ENCODE measurements around the gene GNAQ.
"Not testable (repeated sequence)": the region's sequence is repeated elsewhere in the genome, so short reads cannot be mapped to it uniquely, and the experiment has no call there.

GNAQ gene

DNA sequence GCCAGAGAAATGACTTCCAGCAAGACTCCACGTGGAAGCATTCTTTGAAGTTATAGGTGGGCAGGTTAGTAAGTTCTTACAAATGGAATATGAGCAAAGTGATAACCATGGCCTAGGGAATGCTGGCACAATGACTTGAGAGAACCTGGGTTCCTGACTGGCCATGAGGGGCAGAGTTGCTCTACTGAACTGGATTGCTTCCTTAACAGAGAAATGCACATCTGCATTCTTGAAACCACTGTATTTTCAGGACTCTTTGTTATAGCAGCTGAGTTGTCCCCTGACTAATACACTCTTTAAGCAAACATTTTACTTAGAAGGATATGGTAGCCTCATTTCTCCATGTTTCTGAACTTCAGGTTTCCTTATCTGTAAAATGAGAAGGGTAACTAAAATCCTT, 275.2 kb downstream of the GNAQ start:
- DNase-seq, result no peak

DNA sequence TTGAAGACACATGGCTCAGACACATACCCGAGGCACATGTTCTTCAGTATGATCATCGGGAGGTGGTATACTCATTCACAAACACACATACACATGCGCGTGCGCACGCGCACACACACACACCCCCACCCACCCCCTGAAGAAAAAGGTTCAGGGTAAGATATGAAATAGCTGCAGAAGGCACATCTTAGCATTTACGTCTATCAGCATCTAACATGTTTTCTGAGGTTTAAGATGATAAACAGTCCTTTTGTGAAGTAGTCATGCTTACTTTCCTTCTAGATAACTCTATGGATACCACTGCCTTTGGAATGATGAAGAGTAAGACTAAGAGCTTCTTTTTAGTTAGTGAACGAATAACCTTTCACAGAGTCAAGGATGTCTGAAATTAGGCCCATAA, 278.4 kb downstream of the GNAQ start:
- DNase-seq, result no peak

DNA sequence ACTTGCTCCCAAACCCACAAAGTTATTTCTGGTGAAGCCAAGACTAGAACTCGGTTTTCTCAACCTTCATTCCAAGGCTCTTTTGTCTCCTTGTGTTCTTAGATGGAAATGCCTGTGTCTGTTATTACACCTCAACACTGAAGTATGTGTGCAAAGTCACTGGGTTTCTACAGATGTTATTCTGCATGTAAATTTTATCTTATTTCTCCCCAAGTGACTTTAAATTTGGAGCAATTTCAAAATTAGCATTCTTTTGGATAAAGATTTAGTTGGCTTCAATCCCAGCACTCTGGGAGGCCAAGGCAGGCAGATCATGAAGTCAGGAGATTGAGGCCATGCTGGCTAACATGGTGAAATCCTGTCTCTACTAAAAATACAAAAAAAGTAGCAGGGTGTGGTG, 279.1 kb downstream of the GNAQ start:
- no peak for DNase-seq

DNA sequence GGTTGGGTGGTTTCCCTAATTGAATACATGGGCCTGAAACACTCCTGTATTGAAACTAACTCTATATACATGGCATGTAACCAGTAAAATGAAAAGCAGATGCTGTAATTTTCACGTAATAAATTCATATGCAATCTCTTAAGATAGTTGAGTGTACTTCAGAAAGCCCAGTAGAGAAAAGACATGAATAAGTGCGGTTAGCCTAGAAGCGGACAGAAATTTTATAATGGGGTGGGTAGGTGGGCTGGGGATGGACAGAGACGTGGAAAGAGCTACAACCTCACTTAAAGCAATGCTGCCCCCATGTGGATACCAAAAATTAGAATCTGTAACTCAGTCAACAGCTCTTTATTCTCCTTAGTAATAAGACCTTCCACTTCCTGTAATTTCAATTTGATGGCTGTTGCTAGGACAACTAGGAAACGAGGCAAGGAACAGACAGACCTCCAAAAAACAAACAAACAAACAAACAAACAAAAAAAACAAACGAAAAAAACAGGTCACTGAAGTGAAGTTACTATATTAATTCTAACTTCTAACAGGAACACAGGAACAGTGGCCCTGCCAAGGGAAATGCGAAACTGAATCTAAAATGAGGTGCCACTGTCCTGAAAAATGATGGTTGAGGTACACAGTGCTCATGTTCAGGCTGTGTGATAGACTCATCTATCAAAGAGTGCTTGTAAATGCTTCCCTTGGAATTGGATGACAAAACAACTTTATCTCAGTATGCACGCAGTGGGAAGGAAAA, 280.1 kb downstream of the GNAQ start:
- DNase-seq, result no peak

DNA sequence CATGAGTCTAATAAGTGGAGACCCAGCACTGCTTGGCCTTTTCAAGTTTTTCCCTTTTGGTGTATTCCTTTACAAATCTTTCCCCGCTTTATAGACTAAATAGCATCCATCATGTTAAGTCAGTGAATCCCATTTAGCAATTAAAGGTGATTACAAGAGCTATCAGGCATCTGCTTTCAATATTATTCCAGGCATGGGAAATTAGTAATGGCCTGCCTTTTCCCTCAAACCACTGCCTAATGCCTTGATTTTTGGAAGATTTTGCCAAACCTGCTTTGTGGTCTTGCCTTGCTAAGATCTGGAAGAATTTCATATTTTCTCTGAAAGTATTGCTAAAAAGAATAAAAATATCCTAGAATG, 280.6 kb downstream of the GNAQ start:
- DNase-seq, result no peak

DNA sequence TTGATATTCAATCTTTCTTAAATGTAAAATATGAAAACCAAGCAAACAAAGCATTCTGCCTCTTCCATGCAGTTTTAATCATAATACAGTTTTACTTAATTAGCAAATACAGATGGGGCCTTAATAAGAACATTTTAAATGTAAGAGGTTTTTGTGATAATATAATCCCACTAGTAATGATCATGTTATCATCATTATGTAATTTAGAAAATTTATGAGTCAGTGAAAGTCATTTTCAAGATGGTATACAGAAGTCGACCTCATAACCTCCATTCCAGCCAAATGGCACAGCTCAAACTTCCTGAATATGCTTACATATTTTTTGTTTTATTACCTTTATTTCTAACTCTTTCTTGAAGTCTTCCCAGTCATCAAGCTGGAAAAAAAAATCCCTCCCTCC, 281.3 kb downstream of the GNAQ start:
- no peak for DNase-seq

DNA sequence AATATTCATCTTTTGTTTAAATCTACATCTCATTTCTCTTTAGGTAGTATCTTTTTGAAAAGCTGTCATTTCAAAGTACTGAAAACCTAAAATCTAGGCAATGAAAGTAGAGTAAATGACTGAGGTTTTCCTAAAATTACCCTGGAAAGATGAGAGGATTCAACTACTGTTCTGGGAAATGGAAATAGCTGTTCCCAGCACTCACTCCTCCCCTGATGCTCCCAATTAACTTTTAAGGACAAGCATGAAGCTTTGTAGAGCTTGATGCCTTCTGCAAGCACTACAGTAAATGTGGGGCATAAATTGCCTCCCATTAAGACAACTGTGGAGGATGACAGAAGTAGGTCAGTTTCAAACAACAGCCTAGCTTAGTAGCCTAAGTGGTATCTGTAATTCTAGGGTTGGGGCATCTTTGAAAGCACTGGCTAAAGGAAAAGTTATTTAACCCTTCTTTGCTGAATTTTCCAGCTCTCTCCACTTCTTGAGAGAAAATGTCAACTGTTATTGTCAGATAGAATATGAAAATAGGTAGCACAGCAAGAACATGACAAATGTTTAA, 283.3 kb downstream of the GNAQ start:
- no peak for DNase-seq

DNA sequence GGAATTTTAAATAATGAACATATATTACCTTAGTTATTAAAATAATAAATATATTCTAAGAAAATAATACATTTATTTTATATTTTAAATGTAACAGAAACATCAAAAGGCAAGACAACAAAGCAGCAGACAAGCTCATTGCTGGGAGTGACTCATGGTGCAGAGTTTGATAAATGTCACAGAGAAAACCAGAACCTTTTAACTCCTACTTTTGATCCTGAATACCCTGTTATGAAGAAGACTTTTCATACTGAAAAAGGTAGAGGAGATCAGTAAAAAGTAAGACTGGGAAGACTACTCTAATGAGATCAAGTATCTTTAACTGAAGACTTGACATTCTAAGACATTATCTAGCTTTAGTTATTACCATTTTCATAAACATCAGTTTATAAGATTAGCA, 284.4 kb downstream of the GNAQ start:
- DNase-seq, result no peak

DNA sequence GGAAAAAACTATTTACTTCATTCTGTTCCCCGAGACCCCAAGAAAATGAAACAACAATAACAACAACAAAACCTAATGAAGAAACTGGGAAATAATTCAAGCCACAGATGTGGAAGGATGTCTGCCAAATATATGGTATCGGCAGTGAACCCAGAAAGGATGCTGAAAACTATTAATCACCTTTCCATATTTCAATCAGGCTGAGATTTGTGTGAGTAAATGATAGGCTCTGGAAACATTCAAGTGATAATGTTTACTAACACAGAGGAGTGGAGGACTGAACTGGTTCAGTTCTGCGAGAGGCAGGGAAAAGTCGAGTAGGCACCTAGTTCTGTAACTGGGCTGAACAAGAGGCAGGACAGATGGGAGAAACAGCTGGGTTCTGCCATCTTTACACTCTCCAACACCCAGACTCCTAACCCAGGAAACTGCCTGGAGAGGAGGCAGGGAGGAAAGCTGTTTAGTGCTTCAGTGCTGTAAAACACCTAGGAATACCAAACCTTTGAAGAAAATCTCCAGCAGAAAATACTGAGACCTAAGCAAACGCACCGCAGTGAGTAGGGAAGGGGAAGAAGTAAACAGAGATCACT, 286.7 kb downstream of the GNAQ start:
- DNase-seq, result no peak

DNA sequence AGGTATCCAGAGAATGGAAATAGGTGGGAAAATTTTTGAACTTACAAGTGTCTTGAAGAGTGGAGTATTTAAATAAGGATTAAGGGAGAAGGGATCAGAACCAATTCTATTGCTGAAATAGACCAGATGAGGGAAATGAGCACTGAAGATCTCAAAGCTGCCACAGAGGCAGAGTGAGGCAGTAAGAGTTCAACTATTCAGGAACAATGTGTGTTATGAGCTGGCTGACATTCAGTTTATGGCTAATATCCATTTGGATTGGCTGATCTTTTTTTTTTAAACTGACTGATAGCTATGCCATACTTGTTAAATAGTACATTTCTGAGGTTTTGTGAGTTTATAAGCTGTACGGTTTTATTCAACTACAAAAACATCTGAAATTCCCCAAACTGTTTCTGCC, 288.2 kb downstream of the GNAQ start:
- no peak for DNase-seq

DNA sequence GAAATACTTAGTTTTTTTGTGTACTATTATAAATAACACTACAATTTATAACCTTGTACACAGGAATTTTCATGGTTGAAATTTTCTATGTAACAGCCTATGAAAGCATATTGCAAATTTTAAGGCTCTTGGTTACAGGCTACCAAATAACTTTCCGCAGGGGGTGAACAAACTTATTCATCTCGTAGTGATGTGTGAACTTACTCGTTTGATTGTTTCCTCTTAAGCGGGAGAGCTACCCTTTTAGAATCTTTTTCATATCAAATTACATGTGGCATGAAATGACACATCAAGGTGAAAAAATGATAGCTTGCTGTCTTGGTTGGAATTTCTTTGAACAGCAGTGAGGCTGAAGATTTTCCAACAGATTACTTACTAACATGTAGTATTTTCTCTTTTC, 292.7 kb downstream of the GNAQ start:
- DNase-seq, result no peak

DNA sequence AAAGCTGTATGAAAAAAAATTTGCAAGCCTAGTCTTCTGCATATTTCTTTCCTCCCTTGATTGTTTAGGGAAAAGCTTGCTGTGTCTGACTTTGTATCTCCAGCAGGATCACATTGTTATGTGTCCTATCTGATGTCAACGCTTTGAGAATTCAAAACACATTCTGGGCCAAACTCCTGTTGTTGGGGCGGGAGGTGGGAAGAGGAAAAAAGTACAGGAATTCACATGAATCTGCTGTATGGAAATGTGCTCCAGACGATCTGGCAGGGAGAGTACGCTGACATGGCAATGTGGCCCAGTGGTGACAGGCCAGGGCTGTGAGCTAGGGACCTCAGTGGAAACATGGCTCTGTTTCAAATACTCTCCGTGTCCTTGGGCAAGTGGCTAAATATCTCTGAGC, 296.1 kb downstream of the GNAQ start:
- DNase-seq, result no peak

DNA sequence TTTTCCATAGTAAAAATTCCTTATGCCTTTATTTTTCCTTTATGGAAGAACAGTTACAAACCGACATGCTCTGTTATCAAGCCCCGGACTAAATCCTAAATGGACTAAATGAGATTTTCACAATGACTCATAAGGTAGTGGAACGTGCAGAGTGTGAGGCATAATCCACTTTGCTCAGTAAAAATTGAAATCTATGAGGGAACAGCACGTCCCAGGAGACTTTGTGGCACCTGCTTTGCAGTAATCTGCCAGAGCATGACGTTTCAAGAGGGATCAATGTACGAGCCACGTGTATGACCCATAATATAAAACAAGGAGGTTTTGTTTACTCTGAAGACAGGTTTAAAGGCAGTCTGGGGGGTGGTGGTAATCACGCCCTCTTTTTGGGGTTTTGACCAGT, 299.7 kb downstream of the GNAQ start:
- no peak for DNase-seq

DNA sequence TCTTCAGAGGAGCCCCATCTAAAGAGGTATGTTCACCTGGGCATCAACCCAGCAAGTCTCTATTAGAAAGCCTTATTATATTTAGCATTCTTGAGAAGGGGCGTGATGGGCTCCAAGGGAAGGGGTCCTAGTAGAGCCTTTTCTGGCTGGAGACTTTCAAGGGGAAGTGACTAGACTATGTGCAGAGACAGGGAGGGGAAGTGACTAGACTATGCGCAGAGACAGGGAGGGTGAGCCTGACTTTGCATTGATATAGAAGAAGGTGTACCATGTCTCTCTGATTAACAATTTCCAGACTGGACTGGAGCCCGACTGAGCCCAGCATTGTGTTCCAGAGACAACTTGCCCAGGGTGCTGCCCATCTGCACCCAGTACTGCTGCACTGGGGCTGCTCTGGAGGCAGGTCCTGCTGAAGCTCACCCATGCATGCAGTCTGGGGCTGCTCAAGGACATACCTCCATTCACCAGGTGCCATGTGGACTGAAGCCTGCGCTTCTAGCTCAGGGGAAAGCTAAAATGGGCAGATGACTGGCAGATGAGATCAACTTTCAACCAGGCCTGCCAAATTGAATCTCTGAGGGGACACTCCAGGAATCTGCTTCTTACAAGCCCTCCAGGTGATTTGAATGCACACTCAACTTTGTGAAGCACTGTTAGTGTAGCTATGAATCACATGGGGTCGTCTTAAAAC, 300.5 kb downstream of the GNAQ start:
- DNase-seq, result no peak

DNA sequence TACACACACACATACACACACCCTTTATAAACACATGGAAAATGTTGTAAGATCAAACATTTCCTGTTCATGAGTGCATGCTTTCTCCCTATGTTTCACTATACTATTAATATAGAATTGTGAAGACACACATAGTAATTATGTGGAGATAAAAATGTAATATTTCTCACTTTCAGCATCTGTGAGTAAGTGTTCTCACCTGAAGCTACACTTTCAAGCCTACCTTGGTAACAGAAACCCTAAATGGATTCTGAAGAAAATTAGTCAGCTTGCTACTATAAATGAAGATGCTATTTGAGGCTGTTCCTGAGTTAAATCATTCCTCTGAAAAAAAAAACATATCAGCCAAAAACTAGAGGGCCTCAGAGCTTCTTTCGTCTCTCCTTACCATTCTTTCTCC, 302.4 kb downstream of the GNAQ start:
- no peak for DNase-seq

DNA sequence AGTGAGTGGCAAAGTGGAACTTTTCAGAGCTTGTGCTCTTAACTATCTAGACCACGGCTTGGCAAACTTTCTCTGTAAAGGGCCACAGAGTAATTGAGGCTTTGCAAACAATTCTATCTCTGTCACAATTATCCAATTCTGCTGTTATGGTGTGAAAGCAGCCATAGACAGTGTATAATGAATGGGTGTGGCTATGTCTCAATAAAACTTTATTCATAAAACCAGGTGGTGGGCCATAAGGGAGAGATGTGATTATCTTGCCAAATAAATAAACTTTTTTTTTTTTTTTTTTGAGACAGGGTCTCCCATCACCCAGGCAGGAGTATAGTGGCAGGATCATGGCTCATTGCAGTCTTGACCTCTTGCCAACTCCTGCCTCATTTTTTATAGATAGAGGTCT, 304.8 kb downstream of the GNAQ start:
- DNase-seq, result no peak

DNA sequence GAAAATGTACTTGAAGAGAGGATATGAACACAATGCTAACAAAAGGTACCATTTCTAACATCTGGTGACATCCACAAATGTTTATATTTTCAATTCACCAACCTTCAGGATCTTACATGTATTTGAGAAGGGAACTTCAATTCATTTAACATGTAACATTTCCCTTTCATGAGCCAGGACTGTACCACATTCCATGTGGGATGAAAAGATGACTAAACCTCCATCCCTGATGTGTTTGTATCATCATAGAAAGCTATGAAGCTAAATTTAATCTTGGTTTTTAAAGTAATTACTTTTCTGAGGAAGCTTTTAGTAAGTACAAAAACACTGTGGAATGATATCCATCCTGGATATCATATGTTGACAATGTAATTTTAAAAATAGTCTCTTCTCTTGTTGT, 305.3 kb downstream of the GNAQ start:
- DNase-seq, result no peak

DNA sequence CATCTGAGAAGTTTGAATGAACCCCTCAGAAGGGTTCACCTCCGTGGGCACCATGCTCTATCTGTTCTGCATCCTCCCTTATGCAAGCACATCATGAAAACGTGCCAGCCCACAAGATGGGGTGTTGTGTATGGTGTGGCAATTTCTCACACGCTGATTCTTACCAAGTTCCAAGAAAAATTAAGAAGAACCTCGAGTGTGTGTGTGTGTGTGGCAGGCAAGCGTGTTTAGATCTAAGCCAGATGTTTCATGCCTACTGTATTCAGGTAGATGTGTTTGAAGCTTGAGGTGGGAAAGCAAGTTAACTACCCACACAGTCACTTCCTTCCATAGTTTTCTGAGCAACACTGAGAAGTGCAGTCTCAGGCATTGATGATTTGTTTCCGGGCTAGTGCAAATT, 305.8 kb downstream of the GNAQ start:
- DNase-seq, result peak in 1 of 2 experiments; percentile 49

DNA sequence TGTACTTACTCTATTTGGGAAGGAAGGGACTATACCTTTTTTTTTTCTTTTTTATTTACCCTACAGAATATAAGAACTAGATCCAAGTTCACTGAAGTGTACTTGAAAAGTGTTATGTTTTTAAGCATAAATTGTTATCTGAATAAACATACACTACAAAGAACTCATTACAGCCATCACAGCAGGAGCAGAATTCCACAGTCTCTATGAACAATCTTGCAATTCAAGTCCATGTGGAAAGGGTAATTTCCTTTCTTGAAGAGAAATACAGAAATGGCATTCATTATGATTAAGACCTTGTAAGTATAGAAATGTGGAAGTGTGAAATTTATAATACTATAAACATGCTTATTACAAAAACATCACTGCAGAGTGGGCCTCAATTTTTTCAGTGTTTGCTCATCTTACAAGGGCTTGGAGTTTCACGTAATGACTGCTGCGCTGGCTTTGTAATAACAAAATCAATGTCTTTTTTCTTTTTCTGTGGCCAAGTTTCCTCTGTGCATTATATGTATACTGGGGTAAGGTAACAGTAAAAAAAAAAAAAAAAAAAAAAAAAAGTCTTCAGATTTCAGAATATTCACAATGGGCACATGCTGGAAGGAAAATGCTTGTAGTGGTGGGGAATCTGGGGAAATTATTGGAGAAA, 306.4 kb downstream of the GNAQ start:
- no peak for DNase-seq

DNA sequence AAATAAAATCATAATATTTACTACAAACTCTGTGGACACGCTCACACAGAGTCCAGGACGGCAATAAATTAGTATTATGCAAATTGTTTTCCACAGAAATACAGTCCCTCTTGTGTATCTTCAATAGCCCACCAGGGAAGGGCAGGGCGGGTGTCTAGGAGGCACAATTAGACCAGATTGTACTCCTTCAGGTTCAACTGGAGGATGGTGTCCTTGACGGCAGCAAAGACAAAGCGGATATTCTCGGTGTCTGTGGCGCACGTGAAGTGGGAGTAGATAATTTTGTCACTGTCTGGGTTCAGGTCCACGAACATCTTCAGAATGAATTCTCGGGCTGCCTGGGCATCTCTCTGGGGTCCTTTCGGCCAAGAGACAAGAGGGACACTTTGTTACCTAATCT, 310.5 kb downstream of the GNAQ start:
- DNase-seq, result not testable (repeated sequence)

DNA sequence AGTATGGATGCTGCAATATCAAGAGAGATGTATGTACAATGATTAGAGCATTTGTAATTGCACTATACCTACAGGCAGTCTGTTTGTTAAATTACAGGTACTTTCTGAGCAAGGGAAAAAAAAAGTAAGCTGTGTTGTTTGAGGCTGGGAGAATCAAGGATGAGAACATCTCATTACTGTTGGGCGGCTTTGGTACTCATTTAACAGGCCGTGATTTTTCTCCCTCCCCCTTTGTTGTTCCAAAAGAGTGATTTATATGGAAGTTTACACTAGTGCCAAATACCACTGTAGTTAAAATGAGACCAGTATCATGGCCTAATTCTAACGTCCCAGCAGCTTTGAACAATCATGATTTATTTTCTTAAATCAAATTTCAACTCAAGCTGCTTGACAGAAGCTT, 312.3 kb downstream of the GNAQ start:
- no peak for DNase-seq

DNA sequence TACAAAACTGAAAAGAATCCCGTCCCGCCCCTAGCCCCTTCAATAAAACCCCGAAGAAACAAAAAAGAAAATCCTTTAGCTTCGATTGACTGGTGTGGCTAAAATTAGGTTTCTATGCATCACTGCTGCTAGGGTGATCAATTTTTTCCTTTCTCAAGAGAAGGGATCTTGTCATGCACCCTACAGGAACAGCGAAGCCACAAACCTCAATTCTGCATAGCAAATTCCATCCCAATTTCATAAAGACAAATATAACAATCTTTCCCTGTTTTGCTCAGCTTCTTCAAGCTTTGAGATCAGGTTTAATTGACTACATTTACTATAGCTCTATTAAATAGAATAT, 313.3 kb downstream of the GNAQ start:
- DNase-seq, result not testable (repeated sequence)

DNA sequence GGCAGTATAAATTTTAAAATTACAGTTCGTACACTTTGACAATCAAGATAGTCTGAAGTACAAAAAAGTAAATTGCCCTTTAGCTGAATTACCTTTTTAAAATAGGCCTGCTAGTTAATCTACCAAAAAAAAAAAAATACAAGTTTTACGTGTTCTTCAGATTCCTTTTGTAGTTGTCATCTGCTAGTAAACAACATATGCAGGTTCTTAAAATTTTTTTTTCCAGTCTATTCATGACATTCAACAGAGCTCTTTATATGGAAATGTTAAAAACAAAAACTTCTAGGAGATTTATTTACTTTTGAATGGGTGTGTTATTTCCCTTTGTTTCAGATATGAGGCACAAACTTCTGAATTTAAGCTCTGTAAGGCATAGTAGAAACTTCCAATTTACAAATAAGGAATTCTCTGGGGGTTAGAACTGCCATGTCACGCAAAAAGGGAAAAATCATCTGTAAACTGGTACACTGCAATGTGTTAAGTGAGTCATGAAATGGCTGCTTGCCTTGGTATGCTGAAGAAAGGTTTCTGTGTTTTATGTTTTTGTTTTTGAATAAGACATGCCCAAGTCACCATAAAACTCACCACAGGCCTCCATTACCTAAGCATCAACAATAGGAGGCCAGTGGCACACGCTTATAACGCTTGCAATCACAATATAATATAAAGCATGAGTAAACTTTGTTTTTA, 313.9 kb downstream of the GNAQ start:
- peak in 1 of 2 experiments; percentile 27 for DNase-seq

All from activated T-cell treated with anti-CD3 and anti-CD28 coated beads, Interleukin-2, amount 50 U/mL, for 48 hours (primary cell).